ENCODE measurements around the gene MPDZ.

DNA sequence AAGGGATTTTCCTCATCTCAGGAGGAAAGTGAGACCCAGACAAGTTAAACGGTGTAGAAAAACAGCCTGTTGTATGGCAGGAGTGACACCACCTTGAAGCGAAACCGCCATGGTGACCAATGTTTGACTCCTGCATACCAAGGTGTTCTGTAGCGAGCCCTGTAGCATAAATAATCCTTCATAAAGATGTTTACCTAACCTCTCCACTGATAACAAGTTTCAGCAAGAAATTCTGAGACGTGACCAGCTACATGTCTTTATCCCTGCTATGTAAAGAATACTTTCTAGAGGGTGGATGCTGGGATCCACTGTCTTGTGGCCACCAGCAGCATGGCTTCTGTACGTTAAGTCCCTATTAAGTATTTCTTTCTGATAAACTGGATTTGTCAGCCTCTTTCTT is 148.1 kb downstream of the MPDZ start:
- TF ChIP-seq, protein P1, sequence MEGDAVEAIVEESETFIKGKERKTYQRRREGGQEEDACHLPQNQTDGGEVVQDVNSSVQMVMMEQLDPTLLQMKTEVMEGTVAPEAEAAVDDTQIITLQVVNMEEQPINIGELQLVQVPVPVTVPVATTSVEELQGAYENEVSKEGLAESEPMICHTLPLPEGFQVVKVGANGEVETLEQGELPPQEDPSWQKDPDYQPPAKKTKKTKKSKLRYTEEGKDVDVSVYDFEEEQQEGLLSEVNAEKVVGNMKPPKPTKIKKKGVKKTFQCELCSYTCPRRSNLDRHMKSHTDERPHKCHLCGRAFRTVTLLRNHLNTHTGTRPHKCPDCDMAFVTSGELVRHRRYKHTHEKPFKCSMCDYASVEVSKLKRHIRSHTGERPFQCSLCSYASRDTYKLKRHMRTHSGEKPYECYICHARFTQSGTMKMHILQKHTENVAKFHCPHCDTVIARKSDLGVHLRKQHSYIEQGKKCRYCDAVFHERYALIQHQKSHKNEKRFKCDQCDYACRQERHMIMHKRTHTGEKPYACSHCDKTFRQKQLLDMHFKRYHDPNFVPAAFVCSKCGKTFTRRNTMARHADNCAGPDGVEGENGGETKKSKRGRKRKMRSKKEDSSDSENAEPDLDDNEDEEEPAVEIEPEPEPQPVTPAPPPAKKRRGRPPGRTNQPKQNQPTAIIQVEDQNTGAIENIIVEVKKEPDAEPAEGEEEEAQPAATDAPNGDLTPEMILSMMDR (IDR thresholded peaks at IDR 0.05): no peak
- no peak for TF ChIP-seq POLR2AphosphoS5 (IDR thresholded peaks at IDR 0.05)

All from esophagus muscularis mucosa (tissue), 3 donors.